Cardiac fibroblast (primary cell): ENCODE measurements around the gene SPSB2.
A peak's percentile ranks its signal among the peaks of the same experiment; 100 is the strongest.

Experiments used
- DNase-seq, 2 donors: peaks; one replicate each; pipeline versions ENCODE4 v3.0.0 to v3.0.0-alpha.2; 2010; ENCODE audit warnings: low read depth in 2 of 2
- H3K4me3 ChIP-seq, 2 donors: replicated peaks in 1 of 2; 1 replicate in 1 of 2; 2 replicates in 1 of 2; pipeline ENCODE4 v1.5.1; 2011; ENCODE audit warnings: low read depth in 2 of 2, low read length in 2 of 2, mild to moderate bottlenecking in 2 of 2, moderate library complexity in 1 of 2
- TF ChIP-seq, protein P1 (sequence below): IDR thresholded peaks from one replicate; pipeline ENCODE4 v1.5.1; 2011; ENCODE audit warnings: low read depth, mild to moderate bottlenecking, low read length, inconsistent platforms

The SPSB2 gene

DNA sequence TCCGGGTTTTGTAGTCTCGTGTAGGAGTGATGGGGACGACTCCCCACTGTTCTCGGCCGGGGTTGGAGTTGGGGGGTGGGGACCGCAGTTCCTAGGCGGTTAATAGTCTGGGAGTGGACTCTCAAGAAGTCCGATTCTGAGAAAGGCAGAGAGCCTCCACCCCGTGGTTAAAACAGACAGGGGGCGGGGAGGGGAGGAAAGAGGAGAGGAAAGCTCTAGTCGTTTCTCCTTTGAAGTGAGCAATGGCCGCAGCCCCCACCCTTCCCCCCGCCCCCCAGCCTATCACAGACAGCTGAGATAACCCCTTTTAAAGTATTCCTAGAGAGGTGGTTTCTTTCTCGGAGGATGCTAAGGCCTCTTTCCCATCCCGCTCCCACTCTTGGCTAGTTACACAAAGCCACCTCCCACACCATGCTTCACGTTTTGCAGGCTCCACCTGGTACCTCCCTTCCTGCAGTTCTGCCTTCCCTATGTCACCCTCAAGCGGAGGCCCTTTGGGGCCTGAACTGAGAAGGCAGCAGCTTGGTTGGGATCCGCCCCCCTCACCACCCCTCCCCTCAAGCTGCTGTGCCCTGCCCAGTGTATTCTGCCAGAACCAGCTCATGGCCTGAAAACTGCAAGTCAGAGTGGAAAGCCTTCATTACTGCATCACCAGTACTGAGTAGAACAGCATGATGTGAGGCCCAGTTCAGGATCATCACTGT, 20.3 kb downstream of the SPSB2 start:
- TF ChIP-seq, protein P1, sequence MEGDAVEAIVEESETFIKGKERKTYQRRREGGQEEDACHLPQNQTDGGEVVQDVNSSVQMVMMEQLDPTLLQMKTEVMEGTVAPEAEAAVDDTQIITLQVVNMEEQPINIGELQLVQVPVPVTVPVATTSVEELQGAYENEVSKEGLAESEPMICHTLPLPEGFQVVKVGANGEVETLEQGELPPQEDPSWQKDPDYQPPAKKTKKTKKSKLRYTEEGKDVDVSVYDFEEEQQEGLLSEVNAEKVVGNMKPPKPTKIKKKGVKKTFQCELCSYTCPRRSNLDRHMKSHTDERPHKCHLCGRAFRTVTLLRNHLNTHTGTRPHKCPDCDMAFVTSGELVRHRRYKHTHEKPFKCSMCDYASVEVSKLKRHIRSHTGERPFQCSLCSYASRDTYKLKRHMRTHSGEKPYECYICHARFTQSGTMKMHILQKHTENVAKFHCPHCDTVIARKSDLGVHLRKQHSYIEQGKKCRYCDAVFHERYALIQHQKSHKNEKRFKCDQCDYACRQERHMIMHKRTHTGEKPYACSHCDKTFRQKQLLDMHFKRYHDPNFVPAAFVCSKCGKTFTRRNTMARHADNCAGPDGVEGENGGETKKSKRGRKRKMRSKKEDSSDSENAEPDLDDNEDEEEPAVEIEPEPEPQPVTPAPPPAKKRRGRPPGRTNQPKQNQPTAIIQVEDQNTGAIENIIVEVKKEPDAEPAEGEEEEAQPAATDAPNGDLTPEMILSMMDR: no peak
- peak overlapping the region; percentile 76 to 96 for H3K4me3 ChIP-seq
- peak; percentile 76 to 81 for DNase-seq

DNA sequence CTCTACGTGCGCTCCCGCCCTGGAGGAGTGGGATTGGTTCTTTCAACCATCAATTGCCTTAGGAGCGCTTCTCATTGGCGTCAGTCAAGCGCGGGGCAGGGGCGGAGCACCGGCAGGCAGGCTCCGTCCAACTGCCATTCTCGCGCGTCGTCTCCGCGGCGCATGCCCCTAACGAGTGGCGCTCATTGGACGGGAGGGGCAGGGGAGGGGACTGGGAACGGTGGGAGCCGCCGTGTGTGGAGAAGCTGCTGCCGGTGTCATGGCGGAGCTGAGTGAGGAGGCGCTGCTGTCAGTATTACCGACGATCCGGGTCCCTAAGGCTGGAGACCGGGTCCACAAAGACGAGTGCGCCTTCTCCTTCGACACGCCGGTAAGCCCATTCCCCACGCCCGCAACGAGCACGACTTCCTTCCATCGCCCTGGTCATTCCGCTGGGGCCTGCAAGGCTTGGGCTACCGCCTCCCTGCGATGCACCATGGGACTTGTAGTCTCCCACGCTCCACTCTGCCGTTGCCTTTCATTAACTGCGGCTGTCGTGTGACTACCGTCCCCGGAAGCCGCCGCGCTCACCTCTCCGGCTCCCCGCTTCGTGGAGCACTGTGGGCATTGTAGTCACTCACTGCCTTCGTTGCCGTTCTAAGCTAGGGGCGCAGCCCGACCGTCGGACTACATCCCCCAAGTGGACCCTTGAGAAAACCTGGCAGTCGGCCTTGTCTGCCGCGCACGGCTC, 21.0 kb downstream of the SPSB2 start, which contains the start of gene USP5:
Gene USP5, plus strand, starts transcription at position 230 of the 730 bp plus-strand sequence. Its CDS starts 30 bp downstream, at position 260.
- TF ChIP-seq, protein P1: no peak
- peak within 1 kb of the TSS; percentile 76 to 96 for H3K4me3 ChIP-seq
- DNase-seq: peak; percentile 100

DNA sequence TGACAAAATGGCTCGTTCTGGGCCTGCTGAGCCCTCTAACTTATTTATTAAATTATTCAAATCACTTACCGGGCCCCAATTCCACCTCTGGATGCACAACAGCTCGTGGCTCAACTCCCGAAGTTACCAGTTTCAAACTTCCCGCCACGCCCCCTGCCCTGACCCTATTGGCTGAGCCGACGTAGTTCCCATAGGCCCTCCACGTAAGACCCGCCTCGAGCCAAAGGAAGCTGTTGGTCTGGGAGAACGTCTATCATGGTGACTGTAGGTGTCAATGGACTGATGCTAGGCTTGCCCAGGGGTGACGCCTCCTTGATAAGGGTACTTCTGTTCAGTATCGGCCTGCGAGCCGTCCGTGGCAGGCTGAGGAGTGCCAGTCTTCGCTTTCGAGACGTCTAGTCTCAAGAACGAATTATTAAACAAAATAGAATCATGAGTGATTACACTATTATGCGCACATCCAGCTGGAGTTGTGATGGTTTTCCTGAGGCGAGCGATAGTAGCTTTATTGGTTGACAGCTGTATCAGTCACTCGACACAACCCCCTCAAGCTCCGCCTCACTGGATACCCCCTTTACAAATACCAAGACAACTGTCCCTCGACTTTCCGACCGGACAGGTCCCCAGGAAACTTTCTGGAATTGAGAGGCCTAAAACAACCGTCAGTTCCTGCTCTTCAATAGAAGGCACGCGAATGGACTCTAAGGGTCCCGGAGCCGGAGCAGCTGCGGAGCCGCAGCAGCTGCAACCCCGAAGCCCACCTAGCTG, 21.8 kb downstream of the SPSB2 start, which contains the start of gene CDCA3:
Gene CDCA3, minus strand, starts transcription at position 134 of the 768 bp plus-strand sequence. CDS start 334 bp downstream, outside the sequence.
- peak within 1 kb of the TSS; percentile 76 to 96 for H3K4me3 ChIP-seq
- TF ChIP-seq, protein P1: no peak
- peak; percentile 99 for DNase-seq

- H3K4me3 ChIP-seq: peak overlapping the region; percentile 27 to 96
- DNase-seq: no peak
- TF ChIP-seq, protein P1: no peak
These were observed 22.3 kb downstream of the SPSB2 start for GRCh38 chr12:6850796-6851152.

- peak overlapping the region in 1 of 2 donors; percentile 96 for H3K4me3 ChIP-seq
- no peak for DNase-seq
- TF ChIP-seq, protein P1: no peak
These were observed 23.0 kb downstream of the SPSB2 start for GRCh38 chr12:6849976-6850560.

DNA sequence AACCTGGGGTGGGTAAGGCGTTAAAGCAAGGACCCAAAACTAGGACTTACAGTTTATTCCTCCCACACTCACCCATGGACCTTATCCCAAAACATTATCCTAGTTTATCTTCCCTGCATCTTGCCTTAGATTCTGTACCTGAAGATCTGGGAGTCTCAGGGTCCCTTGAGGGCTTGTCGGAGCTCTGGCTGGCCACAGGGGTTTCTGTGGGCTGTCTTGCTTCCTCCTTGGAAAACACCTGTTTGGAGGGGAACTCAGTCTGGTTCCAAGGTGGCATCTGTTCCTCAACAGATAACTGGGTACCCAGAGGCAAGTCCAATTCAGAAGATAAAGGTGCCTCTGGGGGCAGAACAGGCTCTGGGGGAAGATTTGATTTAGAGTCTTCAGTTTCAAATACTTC, 23.7 kb downstream of the SPSB2 start:
- DNase-seq: no peak
- TF ChIP-seq, protein P1: no peak
- no peak overlapping the region for H3K4me3 ChIP-seq
